AG04450 (cell line): Measurements from ENCODE around the gene JDP2. TPM values are rescaled to one million over a fixed set of nuclear protein-coding genes. Genes with fewer than 3 reads are reported as not detected.

ENCODE experiments used
- CTCF ChIA-PET: fragments of 300-600, 350-600 bp; formaldehyde crosslinking; extraction: SDS; loops from one replicate; lab custom pipeline; 2022; ENCODE audit warnings: antibody characterized with exemption, inconsistent platforms; lab: Charles Lee
- POLR2A ChIA-PET: fragments of 350-600 bp; formaldehyde crosslinking; extraction: SDS; loops from one replicate; lab custom pipeline; 2021; ENCODE audit warnings: antibody characterized with exemption, inconsistent platforms; lab: Yijun Ruan, JAX
- DNase-seq: peaks from one replicate; pipeline ENCODE4 v3.0.0-alpha.2; 2011; ENCODE audit warnings: low read depth, low spot score
- H3K27ac ChIP-seq: one replicate; pipeline ENCODE4 v1.5.1; 2012; ENCODE audit warnings: low read depth, low read length, control low read depth
- H3K27me3 ChIP-seq: one replicate; pipeline ENCODE4 v1.6.0; 2012; ENCODE audit warnings: low read length; ENCODE audit not compliant: control insufficient read depth, insufficient read depth
- H3K4me3 ChIP-seq: 2 replicates; pipeline ENCODE4 v1.5.1; 2011; ENCODE audit warnings: mild to moderate bottlenecking, low read depth, low read length, control low read depth
- H3K9me3 ChIP-seq: 2 replicates; pipeline ENCODE4 v1.5.1; 2012; ENCODE audit warnings: low read length; ENCODE audit not compliant: control insufficient read depth, insufficient read depth
- polyA plus RNA-seq: library from polyadenylated mRNA; depleted of rRNA; stranded (reverse); fragments of >200 nt; gene quantifications from 2 replicates; pipeline ENCODE4 v1.2.3, GENCODE V29; 2011
- TF ChIP-seq, protein P1 (sequence below): IDR thresholded peaks from 2 replicates; pipeline ENCODE4 v1.5.1; 2011; ENCODE audit warnings: low read depth, low read length, control low read depth, inconsistent platforms

The JDP2 gene
- polyA plus RNA-seq, 1 experiment: 49.1 TPM

DNA sequence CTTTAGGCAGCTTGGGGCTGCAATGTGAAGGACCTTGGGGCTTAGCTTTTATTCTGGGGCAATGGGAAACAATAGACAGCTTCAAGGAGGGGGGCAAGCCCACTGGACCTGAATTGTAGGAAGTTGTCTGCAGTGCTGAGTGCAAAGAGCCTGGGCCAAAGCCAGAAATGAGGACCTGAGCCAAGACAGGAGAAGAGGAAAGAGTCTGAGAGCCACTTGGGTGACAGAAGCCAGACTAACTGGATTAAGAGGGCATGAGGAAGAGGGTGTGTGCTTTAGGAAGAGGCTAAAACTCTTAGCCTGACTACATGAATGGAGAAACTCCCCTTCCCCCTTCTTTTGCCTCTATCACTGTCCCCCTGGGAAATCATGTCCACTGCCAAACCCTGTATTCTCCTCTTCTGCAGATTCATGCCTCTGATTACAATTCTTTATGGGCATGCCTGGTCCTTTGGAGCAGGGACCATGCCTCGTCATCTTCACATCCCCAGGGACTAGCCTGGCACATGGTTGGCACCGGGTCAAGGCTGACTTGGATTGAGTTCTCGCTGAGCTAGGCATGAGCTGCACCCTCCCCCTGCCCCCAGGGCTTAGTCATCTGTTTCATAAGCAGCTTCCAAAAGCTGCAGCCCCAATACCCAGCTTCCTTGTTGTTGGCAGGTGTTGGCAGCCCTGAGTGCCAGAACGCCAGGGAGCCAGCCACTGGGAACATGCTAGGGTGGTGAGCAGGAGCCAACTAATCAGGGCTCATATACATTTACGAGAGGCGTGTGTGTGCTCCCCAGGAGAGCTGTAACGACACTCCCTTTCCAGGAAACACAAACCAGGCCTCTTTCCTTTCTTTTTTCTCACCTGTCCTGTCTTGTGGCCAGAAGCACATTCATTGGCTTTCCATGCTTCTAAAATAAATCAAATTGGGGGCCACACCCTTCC, 27.7 kb upstream of the JDP2 start:
- TF ChIP-seq, protein P1, sequence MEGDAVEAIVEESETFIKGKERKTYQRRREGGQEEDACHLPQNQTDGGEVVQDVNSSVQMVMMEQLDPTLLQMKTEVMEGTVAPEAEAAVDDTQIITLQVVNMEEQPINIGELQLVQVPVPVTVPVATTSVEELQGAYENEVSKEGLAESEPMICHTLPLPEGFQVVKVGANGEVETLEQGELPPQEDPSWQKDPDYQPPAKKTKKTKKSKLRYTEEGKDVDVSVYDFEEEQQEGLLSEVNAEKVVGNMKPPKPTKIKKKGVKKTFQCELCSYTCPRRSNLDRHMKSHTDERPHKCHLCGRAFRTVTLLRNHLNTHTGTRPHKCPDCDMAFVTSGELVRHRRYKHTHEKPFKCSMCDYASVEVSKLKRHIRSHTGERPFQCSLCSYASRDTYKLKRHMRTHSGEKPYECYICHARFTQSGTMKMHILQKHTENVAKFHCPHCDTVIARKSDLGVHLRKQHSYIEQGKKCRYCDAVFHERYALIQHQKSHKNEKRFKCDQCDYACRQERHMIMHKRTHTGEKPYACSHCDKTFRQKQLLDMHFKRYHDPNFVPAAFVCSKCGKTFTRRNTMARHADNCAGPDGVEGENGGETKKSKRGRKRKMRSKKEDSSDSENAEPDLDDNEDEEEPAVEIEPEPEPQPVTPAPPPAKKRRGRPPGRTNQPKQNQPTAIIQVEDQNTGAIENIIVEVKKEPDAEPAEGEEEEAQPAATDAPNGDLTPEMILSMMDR: no peak
- POLR2A ChIA-PET: no interaction called here

DNA sequence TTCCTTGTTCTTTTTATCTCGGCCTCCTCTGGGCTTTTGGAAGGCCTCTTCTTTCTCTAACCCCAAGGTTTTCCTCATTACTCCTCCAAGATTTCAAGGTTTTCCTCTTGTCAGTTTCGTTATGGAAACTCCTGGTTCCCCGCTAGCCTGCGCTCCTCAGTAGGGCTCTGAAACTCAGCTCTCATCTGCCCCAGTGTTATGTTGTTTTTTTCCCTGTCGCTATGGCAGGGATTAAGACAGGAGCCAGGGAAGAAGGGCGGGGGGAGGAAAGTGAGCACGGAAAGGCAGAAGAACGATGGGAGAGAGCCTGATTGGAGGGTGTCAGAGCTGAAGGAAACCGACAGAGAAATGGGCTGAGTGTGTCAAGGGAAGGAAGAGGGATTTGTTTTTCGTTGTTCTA, 26.5 kb upstream of the JDP2 start:
- CTCF ChIA-PET: no interaction called here
- H3K27me3 ChIP-seq: peaks cover 17% of the 10 kb centered on the region
- TF ChIP-seq, protein P1: no peak
- POLR2A ChIA-PET: no interaction called here
- H3K27ac ChIP-seq: no peak overlapping the region
- no peak for DNase-seq
- no peak overlapping the region for H3K4me3 ChIP-seq
- no peaks in the 10 kb centered on the region for H3K9me3 ChIP-seq

More for the DNA sequence above, 27.7 kb upstream of the JDP2 start:
- no peak overlapping the region for H3K4me3 ChIP-seq
- CTCF ChIA-PET: no interaction called here
- no peaks in the 10 kb centered on the region for H3K9me3 ChIP-seq
- no peak for DNase-seq
- peaks cover 24% of the 10 kb centered on the region for H3K27me3 ChIP-seq
- H3K27ac ChIP-seq: no peak overlapping the region

DNA sequence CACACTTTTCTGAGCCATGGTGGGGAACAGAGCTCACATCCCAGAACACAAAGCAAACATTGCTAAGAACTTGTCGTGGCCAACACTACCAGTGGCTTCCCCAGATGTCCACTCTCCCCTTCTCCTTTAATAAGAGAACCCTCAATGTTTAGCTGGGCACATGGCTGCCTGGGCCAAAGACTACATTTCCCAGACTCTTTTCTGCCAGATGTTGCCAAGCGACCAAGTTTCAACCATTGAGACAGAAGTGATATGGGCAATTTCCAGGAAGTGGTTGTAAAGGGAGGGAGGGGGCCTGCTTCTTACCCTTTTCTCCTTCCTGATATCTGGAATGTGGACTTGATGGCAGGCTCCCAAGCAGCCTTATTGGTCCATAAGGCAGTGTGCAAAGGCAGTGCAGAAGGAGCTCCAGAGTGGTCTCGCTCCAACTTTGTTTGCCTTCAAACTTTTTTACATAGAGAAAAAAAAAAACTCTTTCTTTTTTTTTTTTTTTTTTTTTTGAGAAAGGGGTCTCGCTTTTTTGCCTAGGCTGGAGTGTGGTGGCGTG, 24.9 kb upstream of the JDP2 start:
- TF ChIP-seq, protein P1: no peak
- ChIA-PET CTCF (no interaction called here), POLR2A (no interaction called here)
- peaks cover 16% of the 10 kb centered on the region for H3K27me3 ChIP-seq
- no peak overlapping the region for H3K27ac ChIP-seq
- H3K4me3 ChIP-seq: no peak overlapping the region
- no peak for DNase-seq
- no peaks in the 10 kb centered on the region for H3K9me3 ChIP-seq

DNA sequence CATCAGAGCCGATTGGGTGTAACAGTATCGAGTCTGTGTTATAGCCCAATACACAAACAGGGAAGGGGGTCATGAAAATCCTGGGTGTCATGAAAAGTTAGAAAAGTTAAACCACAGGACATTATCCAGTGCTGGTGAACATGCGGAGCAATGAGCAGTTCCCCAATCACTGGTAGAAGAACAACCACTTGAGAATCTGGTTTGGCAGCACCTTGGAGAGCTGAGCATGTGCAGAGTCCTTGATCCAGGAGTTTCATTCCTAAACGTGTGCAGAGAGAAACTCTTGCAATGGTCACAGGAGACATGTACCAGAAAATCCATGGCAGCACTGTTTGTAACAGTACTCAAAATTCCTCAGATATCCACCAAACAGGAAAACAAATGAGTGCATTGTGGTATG, 23.0 kb upstream of the JDP2 start:
- POLR2A ChIA-PET: no interaction called here

More for the DNA sequence above, 23.0 kb upstream of the JDP2 start:
- TF ChIP-seq, protein P1: no peak
- Histone ChIP-seq H3K27me3 (peaks cover 9% of the 10 kb centered on the region), H3K4me3 (no peak overlapping the region), H3K9me3 (no peaks in the 10 kb centered on the region), H3K27ac (no peak overlapping the region)
- CTCF ChIA-PET: no interaction called here
- no peak for DNase-seq
